NCI-H2171 treated with DMSO at 0.1 percent for 48 hours (cell line): ENCODE results near the gene KIR2DL3.
"Not testable (repeated sequence)": the region's sequence is repeated elsewhere in the genome, so short reads cannot be mapped to it uniquely, and the experiment has no call there.

ENCODE experiments used
- DNase-seq: peaks from one replicate; lab custom pipeline; 2025; lab: John Stamatoyannopoulos, UW

Gene KIR2DL3

DNA sequence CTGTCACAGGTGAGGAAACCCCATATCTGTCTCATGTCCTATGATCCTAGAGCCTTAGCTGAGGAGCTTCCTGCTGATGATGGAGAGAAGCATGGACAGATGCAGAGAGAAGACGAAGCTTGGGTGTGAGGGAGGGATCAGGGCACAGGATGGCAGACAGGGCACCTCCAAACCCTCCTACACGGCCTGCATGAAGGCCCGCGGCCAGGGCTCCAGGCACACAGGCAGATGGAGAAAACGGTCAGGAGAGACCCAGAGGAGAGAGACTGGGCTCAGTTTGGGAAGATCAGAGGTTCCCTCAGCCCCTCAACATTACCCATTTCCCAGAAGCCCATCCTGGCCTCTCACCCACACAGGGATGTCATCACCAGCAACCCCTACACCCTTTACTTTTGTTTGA is 5.8 kb downstream of the KIR2DL3 start:
- DNase-seq, result not testable (repeated sequence)

DNA sequence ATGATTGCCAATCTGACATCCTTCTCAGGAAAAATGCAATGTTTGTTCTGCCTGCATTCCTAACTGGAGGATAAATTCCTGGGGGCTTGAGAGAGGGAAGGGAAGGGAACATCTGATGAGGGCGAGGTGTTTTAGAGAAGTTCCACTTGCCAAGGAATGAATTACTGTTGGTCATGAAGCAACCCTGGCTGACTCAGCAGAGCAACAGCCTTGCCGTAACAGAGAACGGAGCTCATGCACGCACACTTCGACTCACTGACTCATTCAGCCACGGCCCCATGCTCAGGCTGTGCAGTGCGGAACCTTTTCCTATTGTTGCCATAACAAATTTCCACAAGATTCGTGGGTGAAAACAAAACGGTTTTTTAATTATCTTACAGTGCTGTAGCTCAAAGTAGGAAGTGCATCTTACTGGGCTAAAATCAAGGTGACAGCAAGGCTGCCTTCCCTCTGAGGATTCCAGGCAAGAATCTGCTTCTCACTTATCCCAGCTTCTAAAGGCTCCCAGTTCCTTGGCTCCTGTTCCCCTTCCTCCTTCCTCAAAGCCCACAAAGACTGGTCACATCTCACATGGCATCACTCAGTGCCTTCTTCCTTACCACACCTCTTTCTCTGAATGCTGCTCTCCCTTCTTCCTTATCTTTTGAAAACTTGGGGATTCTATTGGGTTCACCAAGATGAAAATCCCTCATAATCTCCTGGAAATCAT is 9.5 kb downstream of the KIR2DL3 start:
- DNase-seq, result not testable (repeated sequence)

DNA sequence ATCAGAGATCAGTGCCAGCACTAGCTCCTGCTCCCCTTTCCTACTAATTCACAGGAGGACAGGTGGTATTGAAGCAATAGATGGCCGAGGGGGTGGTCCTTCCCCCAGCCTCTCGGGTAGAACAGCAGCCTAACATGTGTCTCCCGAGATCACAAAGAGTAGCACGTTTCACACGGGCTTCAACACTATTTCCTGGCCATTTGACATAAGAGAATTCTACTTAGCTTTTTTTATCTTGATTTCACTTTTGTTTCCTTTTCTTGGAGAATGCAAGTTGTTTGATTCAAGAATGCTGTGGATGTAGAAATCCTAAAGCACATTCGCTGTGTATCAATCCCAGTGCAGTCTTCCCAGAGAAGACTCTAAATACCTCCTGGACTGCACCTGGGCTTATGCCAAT is 12.0 kb downstream of the KIR2DL3 start:
- not testable (repeated sequence) for DNase-seq

DNA sequence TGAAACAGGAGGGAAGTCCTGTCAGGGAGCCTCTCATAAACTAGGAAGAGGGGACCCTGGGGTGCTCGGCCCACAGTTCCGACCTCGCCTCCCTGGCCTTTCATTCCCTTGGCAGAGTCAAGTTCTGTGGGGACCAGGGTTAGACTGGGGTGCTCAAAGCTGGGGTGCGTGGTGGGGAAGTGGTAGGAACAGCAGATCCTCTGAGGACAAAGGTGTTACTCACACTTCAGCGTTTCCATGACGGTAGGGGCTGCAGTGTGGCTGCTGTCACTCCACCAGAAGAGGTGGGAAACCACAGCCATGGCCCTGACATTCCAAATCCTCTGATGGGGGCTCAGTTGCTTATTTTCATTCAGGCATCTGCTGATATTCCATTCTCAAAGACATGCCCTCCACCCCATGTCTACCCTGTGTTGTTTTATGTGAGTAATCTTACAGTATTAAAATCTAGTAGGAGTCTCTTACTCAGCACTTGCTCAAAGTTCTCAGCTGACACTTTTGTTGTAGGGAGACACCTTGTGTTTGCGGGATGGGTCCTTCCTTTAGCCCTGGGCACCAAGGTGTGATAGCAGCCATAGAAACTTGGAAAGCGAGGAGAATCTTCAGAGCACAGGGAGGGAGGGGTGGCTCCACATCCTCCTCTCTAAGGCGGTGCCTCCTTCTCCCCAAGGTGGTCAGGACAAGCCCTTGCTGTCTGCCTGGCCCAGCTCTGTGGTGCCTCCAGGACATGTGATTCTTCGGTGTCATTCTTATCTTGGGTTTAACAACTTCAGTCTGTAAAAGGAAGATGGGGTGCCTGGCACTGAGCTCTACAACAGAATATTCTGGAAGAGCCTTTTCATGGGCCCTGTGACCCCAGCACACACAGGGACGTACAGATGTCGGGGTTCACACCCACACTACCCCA is 18.1 kb downstream of the KIR2DL3 start:
- DNase-seq, result not testable (repeated sequence)

DNA sequence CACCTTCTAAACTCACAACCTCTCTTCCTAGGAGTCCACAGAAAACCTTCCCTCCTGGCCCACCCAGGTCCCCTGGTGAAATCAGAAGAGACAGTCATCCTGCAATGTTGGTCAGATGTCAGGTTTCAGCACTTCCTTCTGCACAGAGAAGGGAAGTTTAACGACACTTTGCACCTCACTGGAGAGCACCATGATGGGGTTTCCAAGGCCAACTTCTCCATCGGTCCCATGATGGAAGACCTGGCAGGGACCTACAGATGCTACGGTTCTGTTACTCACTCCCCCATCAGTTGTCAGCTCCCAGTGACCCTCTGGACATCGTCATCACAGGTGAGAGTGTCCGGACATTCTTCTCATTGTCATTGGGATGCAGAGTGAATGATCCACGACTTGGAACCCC is 20.3 kb downstream of the KIR2DL3 start:
- not testable (repeated sequence) for DNase-seq

DNA sequence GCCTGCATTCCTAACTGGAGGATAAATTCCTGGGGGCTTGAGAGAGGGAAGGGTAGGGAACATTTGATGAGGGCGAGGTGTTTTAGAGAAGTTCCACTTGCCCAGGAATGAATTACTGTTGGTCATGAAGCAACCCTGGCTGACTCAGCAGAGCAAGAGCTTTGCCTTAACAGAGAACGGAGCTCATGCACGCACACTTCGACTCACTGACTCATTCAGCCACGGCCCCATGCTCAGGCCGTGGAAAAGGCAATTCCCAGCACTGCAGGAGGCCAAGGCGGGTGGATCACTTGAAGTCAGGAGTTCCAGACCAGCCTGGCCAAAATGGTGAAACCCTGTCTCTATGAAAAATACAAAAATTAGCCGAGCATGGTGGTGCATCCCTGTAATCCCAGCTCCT is 25.9 kb downstream of the KIR2DL3 start:
- DNase-seq, result not testable (repeated sequence)

DNA sequence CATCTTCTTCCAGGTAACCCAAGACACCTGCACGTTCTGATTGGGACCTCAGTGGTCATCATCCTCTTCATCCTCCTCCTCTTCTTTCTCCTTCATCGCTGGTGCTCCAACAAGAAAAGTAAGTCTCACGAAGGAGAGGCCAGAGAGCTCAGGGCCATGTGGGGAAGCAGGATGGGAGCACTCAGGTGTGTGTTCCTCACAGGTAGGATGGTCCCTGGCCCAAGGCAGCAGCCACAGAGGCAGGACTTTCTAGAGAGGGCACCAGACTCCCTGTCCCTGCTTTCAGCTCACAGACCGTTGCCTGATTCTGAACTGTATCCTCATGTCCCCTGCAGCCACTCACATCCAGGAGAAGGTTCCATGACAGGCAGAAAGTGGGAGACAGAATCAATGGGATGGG is 28.2 kb downstream of the KIR2DL3 start:
- DNase-seq, result not testable (repeated sequence)

DNA sequence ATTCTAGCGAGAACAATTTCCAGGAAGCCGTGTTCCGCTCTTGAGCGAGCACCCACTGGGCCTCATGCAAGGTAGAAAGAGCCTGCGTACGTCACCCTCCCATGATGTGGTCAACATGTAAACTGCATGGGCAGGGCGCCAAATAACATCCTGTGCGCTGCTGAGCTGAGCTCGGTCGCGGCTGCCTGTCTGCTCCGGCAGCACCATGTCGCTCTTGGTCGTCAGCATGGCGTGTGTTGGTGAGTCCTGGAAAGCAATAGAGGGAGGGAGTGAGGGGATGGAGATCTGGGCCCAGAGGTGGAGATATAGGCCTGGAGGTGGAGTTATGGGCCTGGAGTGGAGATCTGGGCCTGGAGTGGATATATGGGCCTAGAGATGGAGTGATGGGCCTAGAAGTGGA is 31.3 kb downstream of the KIR2DL3 start, which contains the start of gene KIR2DL1:
TSS of gene KIR2DL1 (plus strand) at position 148 of the 400 bp plus-strand sequence. CDS start at position 206, 58 bp downstream.
- DNase-seq, result not testable (repeated sequence)

DNA sequence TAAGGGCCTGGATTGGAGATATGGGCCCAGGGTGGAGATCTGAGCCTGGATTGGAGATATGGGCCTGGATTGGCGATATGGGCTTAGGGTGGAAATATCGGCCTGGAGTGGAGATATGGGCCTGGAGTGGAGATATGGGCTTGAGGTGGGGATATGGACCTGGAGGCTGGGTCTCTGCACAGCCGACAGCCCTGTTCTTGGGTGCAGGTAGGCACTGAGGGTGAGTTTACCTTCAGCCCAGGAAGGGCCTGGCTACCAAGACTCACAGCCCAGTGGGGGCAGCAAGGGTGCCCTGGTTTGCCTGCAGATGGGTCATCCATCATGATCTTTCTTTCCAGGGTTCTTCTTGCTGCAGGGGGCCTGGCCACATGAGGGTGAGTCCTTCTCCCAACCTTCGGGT is 32.2 kb downstream of the KIR2DL3 start:
- not testable (repeated sequence) for DNase-seq

DNA sequence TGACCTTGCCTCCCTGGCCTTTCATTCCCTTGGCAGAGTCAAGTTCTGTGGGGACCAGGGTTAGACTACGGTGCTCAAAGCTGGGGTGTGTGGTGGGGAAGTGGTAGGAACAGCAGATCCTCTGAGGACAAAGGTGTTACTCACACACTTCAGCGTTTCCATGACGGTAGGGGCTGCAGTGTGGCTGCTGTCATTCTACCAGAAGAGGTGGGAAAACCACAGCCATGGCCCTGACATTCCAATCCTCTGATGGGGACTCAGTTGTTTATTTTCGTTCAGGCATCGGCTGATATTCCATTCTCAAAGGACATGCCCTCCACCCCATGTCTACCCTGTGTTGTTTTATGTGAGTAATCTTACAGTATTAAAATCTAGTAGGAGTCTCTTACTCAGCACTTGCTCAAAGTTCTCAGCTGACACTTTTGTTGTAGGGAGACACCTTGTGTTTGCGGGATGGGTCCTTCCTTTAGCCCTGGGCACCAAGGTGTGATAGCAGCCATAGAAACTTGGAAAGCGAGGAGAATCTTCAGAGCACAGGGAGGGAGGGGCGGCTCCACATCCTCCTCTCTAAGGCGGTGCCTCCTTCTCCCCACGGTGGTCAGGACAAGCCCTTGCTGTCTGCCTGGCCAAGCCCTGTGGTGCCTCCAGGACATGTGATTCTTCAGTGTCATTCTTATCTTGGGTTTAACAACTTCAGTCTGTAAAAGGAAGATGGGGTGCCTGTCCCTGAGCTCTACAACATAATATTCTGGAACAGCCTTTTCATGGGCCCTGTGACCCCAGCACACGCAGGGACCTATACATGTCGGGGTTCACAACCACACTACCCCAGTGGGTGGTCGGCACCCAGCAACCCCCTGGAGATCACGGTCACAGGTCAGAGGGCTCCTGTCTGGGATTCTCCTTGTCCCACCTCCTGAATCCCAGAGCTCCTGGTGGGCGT is 33.0 kb downstream of the KIR2DL3 start:
- not testable (repeated sequence) for DNase-seq

DNA sequence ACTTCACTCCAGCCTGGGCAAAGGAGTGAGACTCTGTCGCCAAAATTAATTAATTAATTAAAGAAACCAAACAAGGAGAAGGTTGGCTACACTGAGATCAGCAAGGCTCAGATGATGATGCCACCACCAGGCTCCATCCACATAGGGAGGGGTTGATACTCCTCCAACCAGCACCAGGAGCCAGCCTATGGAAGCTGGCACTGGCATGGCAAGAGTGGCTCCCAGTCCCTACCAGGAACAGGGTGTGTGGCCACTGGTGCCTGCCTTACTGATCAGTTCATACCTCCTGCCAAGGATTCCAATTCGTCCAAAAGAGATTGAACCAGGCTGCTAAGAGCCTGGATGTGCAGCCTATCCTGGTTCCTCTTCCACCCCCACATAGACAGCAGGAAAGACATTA is 34.4 kb downstream of the KIR2DL3 start:
- not testable (repeated sequence) for DNase-seq

DNA sequence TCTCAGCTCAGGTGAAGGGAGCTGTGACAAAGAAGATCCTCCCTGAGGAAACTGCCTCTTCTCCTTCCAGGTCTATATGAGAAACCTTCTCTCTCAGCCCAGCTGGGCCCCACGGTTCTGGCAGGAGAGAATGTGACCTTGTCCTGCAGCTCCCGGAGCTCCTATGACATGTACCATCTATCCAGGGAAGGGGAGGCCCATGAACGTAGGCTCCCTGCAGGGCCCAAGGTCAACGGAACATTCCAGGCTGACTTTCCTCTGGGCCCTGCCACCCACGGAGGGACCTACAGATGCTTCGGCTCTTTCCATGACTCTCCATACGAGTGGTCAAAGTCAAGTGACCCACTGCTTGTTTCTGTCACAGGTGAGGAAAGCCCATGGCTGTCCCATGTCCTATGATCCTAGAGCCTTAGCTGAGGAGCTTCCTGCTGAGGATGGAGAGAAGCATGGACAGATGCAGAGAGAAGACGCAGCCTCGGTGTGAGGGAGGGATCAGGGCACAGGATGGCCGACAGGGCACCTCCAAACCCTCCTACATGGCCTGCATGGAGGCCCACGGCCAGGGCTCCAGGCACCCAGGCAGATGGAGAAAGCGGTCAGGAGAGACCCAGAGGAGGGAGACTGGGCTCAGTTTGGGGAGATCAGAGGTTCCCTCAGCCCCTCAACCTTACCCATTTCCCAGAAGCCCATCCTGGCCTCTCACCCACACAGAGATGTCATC is 36.9 kb downstream of the KIR2DL3 start:
- DNase-seq, result not testable (repeated sequence)

DNA sequence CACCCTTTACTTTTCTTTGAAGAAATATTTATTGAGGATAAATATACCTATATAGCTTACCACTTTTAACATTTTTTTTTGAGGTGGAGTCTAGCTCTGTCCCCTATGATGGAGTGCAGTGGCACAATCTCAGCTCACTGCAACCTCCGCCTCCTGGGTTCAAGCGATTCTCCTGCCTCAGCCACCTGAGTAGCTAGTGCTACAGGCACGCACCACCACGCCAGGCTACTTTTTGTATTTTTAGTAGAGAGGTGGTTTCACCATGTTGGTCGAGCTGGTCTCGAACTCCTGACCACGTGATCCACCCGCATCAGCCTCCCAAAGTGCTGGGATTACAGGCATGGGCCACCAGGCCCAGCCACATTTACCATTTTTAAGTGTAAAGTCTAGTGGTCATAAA is 37.5 kb downstream of the KIR2DL3 start:
- not testable (repeated sequence) for DNase-seq

DNA sequence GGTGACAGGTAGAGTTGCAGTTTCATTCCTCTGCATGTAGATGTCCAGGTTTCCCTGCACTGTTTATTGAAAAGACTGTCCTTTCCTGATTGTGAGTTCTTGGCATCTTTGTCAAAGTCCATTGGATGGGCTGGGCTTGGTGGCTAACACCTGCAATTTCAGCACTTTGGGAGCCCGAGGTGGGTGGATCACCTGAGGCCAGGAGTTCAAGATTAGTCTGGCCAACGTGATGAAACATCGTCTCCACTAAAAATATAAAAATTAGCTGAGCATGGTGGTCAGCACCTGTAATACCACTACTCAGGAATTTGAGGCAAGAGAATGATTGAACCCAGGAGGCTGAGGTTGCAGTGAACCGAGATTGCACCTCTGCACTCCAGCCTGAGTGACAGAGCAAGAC is 39.5 kb downstream of the KIR2DL3 start:
- DNase-seq, result not testable (repeated sequence)

DNA sequence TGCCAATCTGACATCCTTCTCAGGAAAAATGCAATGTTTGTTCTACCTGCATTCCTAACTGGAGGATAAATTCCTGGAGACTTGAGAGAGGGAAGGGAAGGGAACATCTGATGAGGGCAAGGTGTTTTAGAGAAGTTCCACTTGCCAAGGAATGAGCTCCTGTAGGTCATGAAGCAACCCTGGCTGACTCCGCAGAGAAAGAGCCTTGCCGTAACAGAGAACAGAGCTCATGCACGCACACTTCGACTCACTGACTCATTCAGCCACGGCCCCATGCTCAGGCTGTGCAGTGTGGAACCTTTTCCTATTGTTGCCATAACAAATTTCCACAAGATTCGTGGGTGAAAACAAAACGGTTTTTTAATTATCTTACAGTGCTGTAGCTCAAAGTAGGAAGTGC is 40.6 kb downstream of the KIR2DL3 start:
- not testable (repeated sequence) for DNase-seq

DNA sequence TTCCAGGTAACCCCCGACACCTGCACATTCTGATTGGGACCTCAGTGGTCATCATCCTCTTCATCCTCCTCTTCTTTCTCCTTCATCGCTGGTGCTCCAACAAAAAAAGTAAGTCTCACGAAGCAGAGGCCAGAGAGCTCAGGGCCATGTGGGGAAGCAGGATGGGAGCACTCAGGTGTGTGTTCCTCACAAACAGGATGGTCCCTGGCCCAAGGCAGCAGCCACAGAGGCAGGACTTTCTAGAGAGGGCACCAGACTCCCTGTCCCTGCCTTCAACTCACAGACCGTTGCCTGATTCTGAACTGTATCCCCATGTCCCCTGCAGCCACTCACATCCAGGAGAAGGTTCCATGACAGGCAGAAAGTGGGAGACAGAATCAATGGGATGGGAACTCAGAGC is 44.6 kb downstream of the KIR2DL3 start:
- DNase-seq, result not testable (repeated sequence)

DNA sequence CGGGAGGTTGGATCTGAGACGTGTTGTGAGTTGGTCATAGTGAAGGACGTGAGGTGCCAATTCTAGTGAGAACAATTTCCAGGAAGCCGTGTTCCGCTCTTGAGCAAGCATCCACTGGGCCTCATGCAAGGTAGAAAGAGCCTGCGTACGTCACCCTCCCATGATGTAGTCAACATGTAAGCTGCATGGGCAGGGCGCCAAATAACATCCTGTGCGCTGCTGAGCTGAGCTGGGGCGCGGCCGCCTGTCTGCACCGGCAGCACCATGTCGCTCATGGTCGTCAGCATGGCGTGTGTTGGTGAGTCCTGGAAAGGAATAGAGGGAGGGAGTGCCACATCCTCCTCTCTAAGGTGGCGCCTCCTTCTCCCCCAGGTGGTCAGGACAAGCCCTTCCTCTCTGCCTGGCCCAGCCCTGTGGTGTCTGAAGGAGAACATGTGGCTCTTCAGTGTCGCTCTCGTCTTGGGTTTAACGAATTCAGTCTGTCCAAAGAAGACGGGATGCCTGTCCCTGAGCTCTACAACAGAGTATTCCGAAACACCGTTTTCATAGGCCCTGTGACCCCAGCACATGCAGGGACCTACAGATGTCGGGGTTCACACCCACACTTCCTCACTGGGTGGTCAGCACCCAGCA is 47.9 kb downstream of the KIR2DL3 start:
- DNase-seq, result not testable (repeated sequence)

DNA sequence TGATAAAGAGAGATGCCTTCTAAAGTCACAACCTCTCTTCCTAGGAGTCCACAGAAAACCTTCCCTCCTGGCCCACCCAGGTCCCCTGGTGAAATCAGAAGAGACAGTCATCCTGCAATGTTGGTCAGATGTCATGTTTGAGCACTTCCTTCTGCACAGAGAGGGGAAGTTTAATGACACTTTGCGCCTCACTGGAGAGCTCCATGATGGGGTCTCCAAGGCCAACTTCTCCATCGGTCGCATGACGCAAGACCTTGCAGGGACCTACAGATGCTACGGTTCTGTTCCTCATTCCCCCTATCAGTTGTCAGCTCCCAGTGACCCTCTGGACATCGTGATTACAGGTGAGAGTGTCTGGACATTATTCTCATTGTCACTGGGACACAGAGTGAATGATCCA is 49.8 kb downstream of the KIR2DL3 start:
- not testable (repeated sequence) for DNase-seq

DNA sequence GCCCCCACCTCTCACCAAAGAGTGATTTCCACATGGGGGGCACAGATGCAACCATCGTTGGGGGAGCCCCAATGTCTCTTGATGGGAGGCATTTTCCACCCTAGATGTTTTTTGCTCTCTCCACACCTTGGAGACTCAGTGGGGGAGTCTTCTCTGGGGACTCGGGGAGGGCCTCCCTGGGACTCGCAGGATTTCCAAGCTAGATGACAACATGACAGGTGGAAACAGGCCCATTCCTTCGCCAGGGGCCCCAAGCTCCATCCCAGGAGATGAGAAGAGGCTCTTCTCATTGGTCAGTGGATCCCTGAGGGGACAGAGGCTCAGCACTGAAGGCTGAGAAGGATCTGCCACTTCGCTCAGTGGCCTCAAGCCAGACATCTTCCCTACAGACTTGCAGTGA is 52.4 kb downstream of the KIR2DL3 start:
- DNase-seq, result no peak

DNA sequence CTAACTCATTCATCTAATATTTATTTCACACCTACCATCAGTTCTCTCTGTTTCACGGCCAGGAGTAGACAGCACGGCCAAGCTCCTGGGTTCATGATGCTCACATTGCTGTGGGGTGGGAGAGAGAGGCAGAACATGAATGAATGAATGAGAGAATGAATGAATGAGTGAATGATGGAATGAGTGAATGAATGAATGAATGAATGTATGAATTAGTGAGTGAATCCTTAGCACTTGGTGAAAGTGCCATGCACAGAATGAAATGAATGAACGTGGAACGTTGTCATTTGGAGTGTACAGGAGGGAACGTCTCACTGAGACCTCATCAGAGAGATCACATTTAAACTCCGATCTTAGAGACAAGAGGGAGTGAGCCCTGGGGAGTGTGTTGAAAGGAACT is 53.2 kb downstream of the KIR2DL3 start:
- DNase-seq, result no peak

DNA sequence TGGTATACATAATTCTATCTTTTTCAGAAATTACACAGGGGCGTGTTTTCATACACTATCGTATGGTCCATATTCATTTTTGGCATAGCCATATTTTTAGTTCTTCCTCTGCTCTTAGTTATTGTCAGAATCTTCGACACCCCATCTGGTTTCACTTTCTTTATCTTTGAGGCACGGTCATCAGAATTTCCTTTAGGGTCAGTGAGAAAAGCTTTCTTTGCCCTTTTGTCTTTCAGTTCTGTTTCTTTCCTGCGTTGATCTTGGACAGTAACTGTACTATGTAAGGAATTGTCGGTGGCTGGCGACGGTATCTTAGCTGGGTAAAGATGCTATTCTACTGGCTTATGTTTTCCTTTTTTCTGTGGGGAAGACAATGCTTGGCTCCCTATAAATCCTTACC is 54.5 kb downstream of the KIR2DL3 start:
- DNase-seq, result no peak
